IMR-90 (cell line): ENCODE measurements around the gene ENPEP. TPM values are rescaled to one million over a fixed set of nuclear protein-coding genes. Genes with fewer than 3 reads are reported as not detected.

Source experiments
- ATAC-seq: fragments of 200-7000 bp; cut with Tn5 transposase; 2 replicates; pipeline ENCODE4 v1.9.1; 2020; ENCODE audit warnings: low read depth, mild to moderate bottlenecking, moderate library complexity
- BruUV-seq: library from RNA; stranded (reverse); fragments of 400-500 nt; replicated peaks from 2 replicates; lab custom pipeline; 2021; lab: Mats Ljungman, UMichigan
- CTCF ChIA-PET: fragments of 300-600 bp; formaldehyde crosslinking; extraction: SDS; loops from one replicate; lab custom pipeline; 2021; ENCODE audit warnings: antibody characterized with exemption; lab: Yijun Ruan, JAX
- POLR2A ChIA-PET: fragments of 300-600 bp; sonication (Branson Sonifier 250); formaldehyde crosslinking; loops from one replicate; lab custom pipeline; 2022; ENCODE audit warnings: antibody characterized with exemption; ENCODE audit not compliant: unreplicated experiment; lab: Charles Lee
- DNase-seq: peaks from one replicate; pipeline ENCODE4 v3.0.0; 2013
- H2AFZ ChIP-seq: replicated peaks from 2 replicates; pipeline ENCODE3; 2013; ENCODE audit warnings: low read length, mild to moderate bottlenecking; ENCODE audit not compliant: poor library complexity
- H2AK5ac ChIP-seq: 2 replicates; pipeline ENCODE4 v1.6.1; 2013; ENCODE audit warnings: low read depth, low read length, inconsistent platforms
- H2AK9ac ChIP-seq: replicated peaks from 2 replicates; pipeline ENCODE3; 2013; ENCODE audit warnings: mild to moderate bottlenecking, low read depth, low read length, moderate library complexity; ENCODE audit not compliant: poor library complexity
- H2BK120ac ChIP-seq: 2 replicates; pipeline ENCODE4 v1.6.1; 2013; ENCODE audit warnings: low read depth, low read length, inconsistent platforms
- H2BK15ac ChIP-seq: 3 replicates; pipeline ENCODE4 v1.6.1; 2013; ENCODE audit warnings: low read depth, low read length, inconsistent platforms
- H2BK20ac ChIP-seq: 2 replicates; pipeline ENCODE4 v1.6.1; 2013; ENCODE audit warnings: low read depth, mild to moderate bottlenecking, inconsistent platforms, low read length, moderate library complexity
- H2BK5ac ChIP-seq: 2 replicates; pipeline ENCODE4 v1.6.1; 2013; ENCODE audit warnings: mild to moderate bottlenecking, low read depth, low read length, inconsistent platforms; ENCODE audit not compliant: poor library complexity, severe bottlenecking
- H3K14ac ChIP-seq: replicated peaks from 2 replicates; pipeline ENCODE4 v1.6.1; 2013; ENCODE audit warnings: low read depth, low read length, inconsistent platforms
- H3K18ac ChIP-seq: 2 replicates; pipeline ENCODE4 v1.6.1; 2013; ENCODE audit warnings: low read depth, low read length, control low read depth
- H3K23ac ChIP-seq: 2 replicates; pipeline ENCODE4 v1.6.1; 2013; ENCODE audit warnings: low read depth, low read length, inconsistent platforms
- H3K27ac ChIP-seq: 2 replicates; pipeline ENCODE4 v1.5.1; 2013; ENCODE audit warnings: mild to moderate bottlenecking, control low read depth, low read length; ENCODE audit not compliant: insufficient read depth
- H3K27me3 ChIP-seq: 2 replicates; pipeline ENCODE4 v1.6.1; 2013; ENCODE audit warnings: low read length; ENCODE audit not compliant: control insufficient read depth, insufficient read depth
- H3K36me3 ChIP-seq: 2 replicates; pipeline ENCODE4 v1.6.1; 2013; ENCODE audit warnings: low read length, mixed read lengths; ENCODE audit not compliant: control insufficient read depth, insufficient read depth
- H3K4ac ChIP-seq: 2 replicates; pipeline ENCODE4 v1.6.1; 2013; ENCODE audit warnings: low read depth, low read length, inconsistent platforms
- H3K4me1 ChIP-seq: 2 replicates; pipeline ENCODE4 v1.6.1; 2013; ENCODE audit warnings: low read length, mixed read lengths; ENCODE audit not compliant: control insufficient read depth, insufficient read depth
- H3K4me2 ChIP-seq: 2 replicates; pipeline ENCODE4 v1.6.1; 2013; ENCODE audit warnings: low read depth, mild to moderate bottlenecking, control low read depth, low read length, moderate library complexity
- H3K4me3 ChIP-seq: 2 replicates; pipeline ENCODE4 v1.5.1; 2013; ENCODE audit warnings: low read depth, mild to moderate bottlenecking, control low read depth, low read length, moderate library complexity; ENCODE audit not compliant: insufficient read depth
- H3K56ac ChIP-seq: 2 replicates; pipeline ENCODE4 v1.6.1; 2013; ENCODE audit warnings: low read length, inconsistent platforms; ENCODE audit not compliant: insufficient read depth; ENCODE audit errors: extremely low read depth
- H3K79me1 ChIP-seq, 2 experiments: 2 replicates each; pipeline ENCODE4 v1.6.1; 2013; ENCODE audit warnings: low read length in 2 of 2, inconsistent platforms in 1 of 2, low read depth in 1 of 2
- H3K9ac ChIP-seq: 2 replicates; pipeline ENCODE4 v1.6.1; 2013; ENCODE audit warnings: low read depth, low read length, control low read depth
- H3K9me1 ChIP-seq: 2 replicates; pipeline ENCODE4 v1.6.1; 2013; ENCODE audit warnings: low read length, inconsistent platforms; ENCODE audit not compliant: insufficient read depth
- H3K9me3 ChIP-seq: 2 replicates; pipeline ENCODE4 v1.6.1; 2013; ENCODE audit warnings: low read length; ENCODE audit not compliant: control insufficient read depth, insufficient read depth
- H4K20me1 ChIP-seq: 2 replicates; pipeline ENCODE4 v1.6.1; 2013; ENCODE audit warnings: low read length, inconsistent platforms; ENCODE audit not compliant: insufficient read depth
- H4K5ac ChIP-seq: 2 replicates; pipeline ENCODE4 v1.6.1; 2013; ENCODE audit warnings: mild to moderate bottlenecking, low read depth, low read length, control low read depth
- H4K8ac ChIP-seq, 2 experiments: 2 replicates each; pipeline ENCODE4 v1.6.1; 2013; ENCODE audit warnings: low read depth in 2 of 2, low read length in 2 of 2, control low read depth in 1 of 2, inconsistent platforms in 1 of 2
- H4K91ac ChIP-seq: 2 replicates; pipeline ENCODE4 v1.6.1; 2013; ENCODE audit warnings: low read depth, low read length, inconsistent platforms; ENCODE audit not compliant: insufficient read depth
- ELK1 ChIP-seq: fragments of 150-350 bp; IDR thresholded peaks from 2 replicates; pipeline ENCODE4 v1.6.1; 2016; ENCODE audit warnings: low read depth, mild to moderate bottlenecking, low read length, moderate library complexity, borderline replicate concordance
- MAFK ChIP-seq: IDR thresholded peaks from 2 replicates; pipeline ENCODE4 v1.6.1; 2012; ENCODE audit warnings: low read depth, low read length, improper control_type of control experiment
- MAZ ChIP-seq: IDR thresholded peaks from 2 replicates; pipeline ENCODE4 v1.6.1; 2012; ENCODE audit warnings: low read depth, mild to moderate bottlenecking, low read length, improper control_type of control experiment, moderate library complexity, borderline replicate concordance
- RAD21 ChIP-seq: IDR thresholded peaks from 2 replicates; pipeline ENCODE4 v1.6.1; 2012; ENCODE audit warnings: low read length, improper control_type of control experiment
- WGBS, 2 experiments: methylation state at CpG; one replicate each; pipeline versions ENCODE4 v1.1.5 to v1.1.7; 2013; ENCODE audit warnings: missing lambda C conversion rate in 2 of 2; ENCODE audit not compliant: insufficient read length in 1 of 2; ENCODE audit errors: extremely low coverage in 2 of 2; 5-methylcytosine and 5-hydroxymethylcytosine counted together
- dilution Hi-C: fragments of 300-500 bp; cut with HindIII; formaldehyde crosslinking; loops from one replicate; pipeline ENCODE4 v1.14.3; 2018; ENCODE audit warnings: low sequenced_read_pairs; ENCODE audit not compliant: unreplicated experiment
- in situ Hi-C: fragments of 300-500 bp; cut with MboI; formaldehyde crosslinking; loops from 3 replicates; pipeline ENCODE4 v1.14.3; 2019; ENCODE audit warnings: low sequenced_read_pairs, inconsistent platforms, mixed read lengths
- intact Hi-C: fragments of 100-400 bp; cut with micrococcal nuclease; formaldehyde crosslinking; loops from 2 replicates; pipeline ENCODE4 v1.10.0; 2022
- polyA plus RNA-seq, 3 experiments: library from polyadenylated mRNA; depleted of rRNA; stranded (reverse); fragments of >200 nt; gene quantifications; 2 replicates each; pipeline ENCODE4 v1.2.3, GENCODE V29; 2012; ENCODE audit warnings: low replicate concordance in 1 of 3
- total RNA-seq: library from RNA; depleted of rRNA; stranded (reverse); fragments of >200 nt; gene quantifications from 2 replicates; pipeline ENCODE4 v1.2.3, GENCODE V29; 2012

Gene ENPEP
- total and polyA plus RNA-seq, 2 of the 4 experiments (the other 2 are of a cell fraction): 0.12 to 0.18 TPM

- WGBS, 2 experiments: 85% methylated on average over 9 of the region's 36 CpGs; no CpG with 5 or more reads in 1 of the 2 experiments
- DNase-seq: no peak
- Histone ChIP-seq H3K9ac (no peak overlapping the region), H4K5ac (no peak overlapping the region), H3K4me3 (no peak overlapping the region), H2BK20ac (no peak overlapping the region), H3K23ac (no peak overlapping the region), H3K56ac (no peak overlapping the region), H3K9me3 (no peaks in the 10 kb centered on the region), H3K4me1 (no peaks in the 10 kb centered on the region), H3K27me3 (no peaks in the 10 kb centered on the region), H4K91ac (no peak overlapping the region), H3K14ac (no peak overlapping the region), H3K18ac (no peak overlapping the region), H4K20me1 (no peaks in the 10 kb centered on the region), H2BK5ac (no peak overlapping the region), H2AK9ac (no peak overlapping the region), H3K27ac (no peak overlapping the region), H3K79me1 (no peaks in the 10 kb centered on the region), H2BK15ac (no peak overlapping the region), H3K9me1 (no peaks in the 10 kb centered on the region), H4K8ac (no peak overlapping the region), H3K4ac (no peak overlapping the region), H2AFZ (peak overlapping the region; percentile 21), H2BK120ac (no peak overlapping the region), H3K36me3 (no peaks in the 10 kb centered on the region), H2AK5ac (no peak overlapping the region), H3K4me2 (no peak overlapping the region)
- in situ Hi-C loops: no loop called here
- TF ChIP-seq MAFK (no peak), ELK1 (no peak), RAD21 (no peak), MAZ (no peak)
- CTCF ChIA-PET: no interaction called here
- dilution Hi-C loops: no loop called here
- POLR2A ChIA-PET: no interaction called here
- BruUV-seq: no TSS peak
- intact Hi-C loops: no loop called here
- ATAC-seq: no peak
Observed at GRCh38 chr4:110587666-110588285, 111.8 kb downstream of the ENPEP start.
